Fibroblast of mammary gland (primary cell): ENCODE measurements around the gene L2HGDH.

Source experiments
- DNase-seq: peaks from one replicate; pipeline ENCODE4 v3.0.0-alpha.2; 2010; ENCODE audit warnings: low read depth
- H3K4me3 ChIP-seq: 2 replicates; pipeline ENCODE4 v1.5.1; 2011; ENCODE audit warnings: low read depth, mild to moderate bottlenecking, low read length, moderate library complexity; ENCODE audit not compliant: control insufficient read depth
- TF ChIP-seq, protein P1 (sequence below): conservative IDR thresholded peaks from 2 replicates; pipeline ENCODE4 v1.5.1; 2011; ENCODE audit warnings: low read depth, low read length, inconsistent platforms; ENCODE audit not compliant: control insufficient read depth, insufficient read depth

L2HGDH gene

DNA sequence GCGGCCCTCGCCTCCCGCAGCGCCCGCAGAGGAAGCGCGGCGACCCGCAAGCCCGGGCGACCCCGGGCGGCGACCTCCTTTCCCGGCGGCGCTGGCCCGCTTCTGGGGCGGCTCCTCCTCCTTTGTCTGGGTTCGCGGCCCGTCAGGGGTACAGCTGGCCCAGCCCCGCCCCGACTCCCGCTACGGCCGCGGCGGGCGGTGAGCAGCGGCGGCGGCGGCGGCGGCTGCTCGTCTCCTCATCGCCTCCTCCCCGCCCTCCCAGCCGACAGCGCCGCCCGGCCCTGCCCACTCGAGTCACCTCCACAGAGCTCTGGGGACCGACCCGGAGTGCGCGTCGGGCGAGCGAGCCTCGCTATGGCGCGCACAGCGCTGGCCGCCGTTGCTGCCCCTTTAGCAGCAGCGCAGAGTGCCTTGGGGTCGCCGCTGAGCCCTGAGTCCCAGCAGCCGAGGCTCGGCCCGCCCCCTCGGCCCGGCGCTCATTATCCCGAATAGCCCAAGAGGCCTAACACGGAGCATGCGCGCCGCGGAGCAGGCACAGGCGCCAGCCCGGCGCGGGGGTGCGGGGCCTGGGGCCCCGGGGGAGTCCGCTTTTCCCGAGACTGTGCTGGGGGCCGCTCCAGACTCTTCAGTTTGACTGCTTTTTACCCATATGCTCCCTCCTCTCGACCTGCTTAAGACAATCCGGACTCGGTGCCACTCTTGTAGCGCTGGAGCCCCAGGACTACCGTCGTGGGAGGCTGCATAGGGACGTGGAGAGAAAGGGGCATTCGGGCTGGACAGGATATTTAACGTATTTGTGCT, 80.4 kb downstream of the L2HGDH start, which contains the start of gene SOS2:
TSS of gene SOS2 (minus strand) at position 104 of the 801 bp plus-strand sequence. CDS start 295 bp downstream, outside the sequence.
- TF ChIP-seq, protein P1, sequence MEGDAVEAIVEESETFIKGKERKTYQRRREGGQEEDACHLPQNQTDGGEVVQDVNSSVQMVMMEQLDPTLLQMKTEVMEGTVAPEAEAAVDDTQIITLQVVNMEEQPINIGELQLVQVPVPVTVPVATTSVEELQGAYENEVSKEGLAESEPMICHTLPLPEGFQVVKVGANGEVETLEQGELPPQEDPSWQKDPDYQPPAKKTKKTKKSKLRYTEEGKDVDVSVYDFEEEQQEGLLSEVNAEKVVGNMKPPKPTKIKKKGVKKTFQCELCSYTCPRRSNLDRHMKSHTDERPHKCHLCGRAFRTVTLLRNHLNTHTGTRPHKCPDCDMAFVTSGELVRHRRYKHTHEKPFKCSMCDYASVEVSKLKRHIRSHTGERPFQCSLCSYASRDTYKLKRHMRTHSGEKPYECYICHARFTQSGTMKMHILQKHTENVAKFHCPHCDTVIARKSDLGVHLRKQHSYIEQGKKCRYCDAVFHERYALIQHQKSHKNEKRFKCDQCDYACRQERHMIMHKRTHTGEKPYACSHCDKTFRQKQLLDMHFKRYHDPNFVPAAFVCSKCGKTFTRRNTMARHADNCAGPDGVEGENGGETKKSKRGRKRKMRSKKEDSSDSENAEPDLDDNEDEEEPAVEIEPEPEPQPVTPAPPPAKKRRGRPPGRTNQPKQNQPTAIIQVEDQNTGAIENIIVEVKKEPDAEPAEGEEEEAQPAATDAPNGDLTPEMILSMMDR, result no peak
- H3K4me3 ChIP-seq, result peak within 1 kb of the TSS; percentile 64
- DNase-seq, result peak; percentile 70

DNA sequence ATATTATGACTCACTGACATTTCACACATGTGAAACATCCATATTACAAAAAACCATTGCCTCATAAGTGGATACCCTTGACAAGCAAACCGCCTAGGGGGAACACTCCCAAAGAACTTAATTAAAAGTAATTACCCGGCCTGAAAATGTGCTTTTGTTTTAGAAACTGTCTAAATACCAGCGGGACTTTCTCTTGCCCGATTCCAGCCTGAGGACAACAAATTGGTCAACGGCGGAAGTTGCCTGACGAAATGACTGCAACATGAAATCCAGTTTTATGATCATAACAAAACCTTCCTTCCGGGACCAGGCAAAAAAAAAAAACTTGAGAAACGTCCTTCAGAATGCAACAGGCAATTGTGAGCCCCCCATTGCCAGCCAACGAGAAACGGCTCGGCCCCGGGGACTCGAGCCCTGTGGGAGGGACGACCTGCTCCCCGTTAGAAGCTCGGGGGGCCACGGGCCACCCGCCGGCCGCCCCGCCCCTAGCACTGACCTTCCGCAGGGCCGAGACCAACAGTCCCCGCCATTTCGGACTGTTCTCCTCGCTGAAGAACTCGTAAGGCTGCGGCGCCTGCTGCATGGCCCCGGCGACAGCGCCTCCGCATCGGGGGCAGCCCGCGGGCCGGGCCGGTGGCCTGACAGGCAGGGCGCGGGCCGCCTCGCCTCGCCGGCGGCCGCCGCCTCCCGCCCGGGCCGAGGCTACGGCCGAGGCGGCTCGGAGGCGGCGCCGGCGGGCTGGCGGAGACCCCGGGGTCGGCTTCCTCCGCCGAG, 81.1 kb downstream of the L2HGDH start:
- TF ChIP-seq, protein P1, result no peak
- peak overlapping the region; percentile 64 for H3K4me3 ChIP-seq
- DNase-seq, result peak; percentile 47

DNA sequence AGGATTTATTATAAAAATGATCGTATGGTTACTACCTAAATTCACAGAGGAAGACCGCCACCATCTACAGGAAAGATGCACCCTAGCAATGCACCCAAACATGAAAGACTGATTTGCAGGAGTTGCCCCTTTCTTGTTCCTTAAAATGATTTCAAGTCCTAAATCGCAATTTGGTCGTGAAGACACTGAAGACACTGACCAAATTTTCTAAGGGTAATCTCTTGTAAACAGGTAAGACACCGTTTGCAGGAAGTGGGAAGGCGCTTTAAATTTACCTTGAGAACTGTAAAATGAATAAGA, 81.7 kb downstream of the L2HGDH start:
- TF ChIP-seq, protein P1, result no peak
- no peak for DNase-seq
- H3K4me3 ChIP-seq, result peak overlapping the region; percentile 58

DNA sequence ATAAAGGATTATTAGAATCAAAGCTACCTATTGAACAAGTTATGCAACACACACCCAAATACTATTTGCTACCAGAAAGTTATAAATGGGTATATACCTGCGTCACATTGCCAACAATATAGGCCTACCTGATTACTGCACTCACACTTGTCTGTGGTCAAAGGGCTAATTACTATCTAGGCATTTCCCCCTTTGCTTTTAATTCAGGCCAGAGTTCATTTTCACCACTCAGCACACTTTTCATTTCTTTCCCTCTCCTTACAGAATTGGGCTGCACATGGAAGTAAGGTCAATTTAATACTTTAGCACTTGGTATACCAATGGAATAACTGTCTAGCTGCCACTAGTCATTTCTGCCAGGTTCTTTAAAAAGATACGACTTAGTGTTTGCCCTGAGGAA, 82.3 kb downstream of the L2HGDH start:
- TF ChIP-seq, protein P1, result no peak
- no peak for DNase-seq
- peak overlapping the region; percentile 58 for H3K4me3 ChIP-seq

DNA sequence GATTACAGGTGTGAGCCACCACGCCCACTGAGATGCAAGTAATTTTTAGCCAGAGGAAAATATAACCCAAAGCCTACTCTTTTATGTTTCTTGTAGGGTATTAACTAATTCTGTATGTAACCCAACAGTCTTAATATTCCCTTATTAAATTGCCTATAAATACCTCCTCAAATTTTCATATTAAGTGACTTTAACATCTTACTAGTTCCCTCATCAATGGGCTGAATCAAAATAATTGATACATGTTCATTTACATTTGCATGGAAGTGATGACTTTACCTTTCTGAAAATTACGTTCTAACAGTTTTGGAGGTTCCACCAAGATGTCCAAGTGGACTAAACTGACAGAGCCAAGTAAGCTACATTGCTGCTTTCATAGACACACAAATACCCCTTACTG, 83.7 kb downstream of the L2HGDH start:
- no peak for DNase-seq
- TF ChIP-seq, protein P1, result no peak
- H3K4me3 ChIP-seq, result no peak overlapping the region

DNA sequence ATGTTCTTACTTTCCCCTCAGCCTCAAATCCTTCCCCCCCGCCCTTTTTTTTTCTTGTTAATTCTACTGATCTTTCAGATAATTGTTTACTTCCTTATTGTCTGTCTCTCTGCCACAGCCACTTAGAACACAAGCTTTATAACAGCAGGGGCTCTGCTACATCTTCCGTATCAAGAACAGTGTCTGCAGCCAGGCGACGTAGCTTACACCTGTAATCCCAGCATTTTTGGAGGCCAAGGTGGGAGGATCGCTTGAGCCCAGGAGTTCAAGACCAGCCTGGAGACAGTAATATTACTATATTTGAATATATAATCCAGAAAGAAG, 86.1 kb downstream of the L2HGDH start:
- TF ChIP-seq, protein P1, result no peak
- H3K4me3 ChIP-seq, result no peak overlapping the region

More for the DNA sequence above, 86.1 kb downstream of the L2HGDH start:
- DNase-seq, result no peak
